ENCODE results near the gene MNT. TPM values are rescaled to one million over a fixed set of nuclear protein-coding genes. Genes with fewer than 3 reads are reported as not detected.
"Not testable (repeated sequence)": the region's sequence is repeated elsewhere in the genome, so short reads cannot be mapped to it uniquely, and the experiment has no call there.

Gene MNT
- polyA plus RNA-seq, 3 donors = 0.28 to 42.4 (median 1.3) TPM

DNA sequence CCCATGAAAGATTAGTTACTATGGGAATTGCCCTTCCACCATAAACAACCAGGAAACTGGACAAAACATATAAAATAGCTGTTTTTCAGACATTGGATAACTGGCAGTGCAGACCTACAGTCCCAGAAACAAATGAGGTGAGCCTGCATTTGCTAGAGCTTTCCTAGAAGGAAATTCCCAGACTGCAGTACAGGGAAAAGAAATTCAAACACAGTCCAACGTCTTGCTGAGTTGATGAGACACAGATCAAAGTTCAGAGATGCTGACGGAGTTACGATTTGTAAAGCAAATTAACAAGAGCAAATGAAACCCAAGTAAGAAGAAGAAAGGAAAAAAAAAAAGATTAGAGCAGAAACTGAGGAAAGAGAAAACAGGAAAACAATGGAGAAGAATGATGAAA, 41.3 kb upstream of the MNT start:
- H3K36me3 ChIP-seq (replicated peaks in 1 of 2; ENCODE audit: control insufficient read depth in 1 of 2, insufficient read depth in 2 of 2, low read length in 2 of 2) = peaks cover 6 to 8% of the 10 kb centered on the region in 2 donors
- peaks cover 30 to 47% of the 10 kb centered on the region in 2 donors for H3K4me1 ChIP-seq (ENCODE audit: control insufficient read depth in 1 of 2, insufficient read depth in 2 of 2, low read length in 2 of 2)
- Mint-ChIP-seq H3K27ac (peak overlapping the region in 2 of 7 donors; percentile 9 to 22), H3K36me3 (peaks cover 22 to 29% of the 10 kb centered on the region in 2 donors), H3K4me3 (no peak overlapping the region), H3K4me1 (peaks cover 36% of the 10 kb centered on the region), H3K27me3 (ENCODE audit: low read depth in 3 of 3) (no peaks in the 10 kb centered on the region), H3K9me3 (peaks cover 0 to 13% (median 3%) of the 10 kb centered on the region in 7 donors)
- no peaks in the 10 kb centered on the region for H3K27me3 ChIP-seq (ENCODE audit: control insufficient read depth in 2 of 2, insufficient read depth in 2 of 2, low read length in 2 of 2)
- TF ChIP-seq, protein P1, sequence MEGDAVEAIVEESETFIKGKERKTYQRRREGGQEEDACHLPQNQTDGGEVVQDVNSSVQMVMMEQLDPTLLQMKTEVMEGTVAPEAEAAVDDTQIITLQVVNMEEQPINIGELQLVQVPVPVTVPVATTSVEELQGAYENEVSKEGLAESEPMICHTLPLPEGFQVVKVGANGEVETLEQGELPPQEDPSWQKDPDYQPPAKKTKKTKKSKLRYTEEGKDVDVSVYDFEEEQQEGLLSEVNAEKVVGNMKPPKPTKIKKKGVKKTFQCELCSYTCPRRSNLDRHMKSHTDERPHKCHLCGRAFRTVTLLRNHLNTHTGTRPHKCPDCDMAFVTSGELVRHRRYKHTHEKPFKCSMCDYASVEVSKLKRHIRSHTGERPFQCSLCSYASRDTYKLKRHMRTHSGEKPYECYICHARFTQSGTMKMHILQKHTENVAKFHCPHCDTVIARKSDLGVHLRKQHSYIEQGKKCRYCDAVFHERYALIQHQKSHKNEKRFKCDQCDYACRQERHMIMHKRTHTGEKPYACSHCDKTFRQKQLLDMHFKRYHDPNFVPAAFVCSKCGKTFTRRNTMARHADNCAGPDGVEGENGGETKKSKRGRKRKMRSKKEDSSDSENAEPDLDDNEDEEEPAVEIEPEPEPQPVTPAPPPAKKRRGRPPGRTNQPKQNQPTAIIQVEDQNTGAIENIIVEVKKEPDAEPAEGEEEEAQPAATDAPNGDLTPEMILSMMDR (IDR thresholded peaks at IDR 0.05) = no peak
- no peak overlapping the region for H3K27ac ChIP-seq (ENCODE audit: low read depth in 1 of 2, low read length in 2 of 2)
- no peak overlapping the region for H3K4me2 ChIP-seq (replicated peaks; ENCODE audit: extremely low read depth, low read length, poor library complexity, severe bottlenecking)
- no peak for DNase-seq
- no peaks in the 10 kb centered on the region for H4K20me1 ChIP-seq (ENCODE audit: insufficient read depth, low read length)
- intact Hi-C loops (cut with micrococcal nuclease) = no loop called here
- peaks cover 2% of the 10 kb centered on the region for H3K79me2 ChIP-seq (ENCODE audit: insufficient read depth, low read length)
- H3K4me3 ChIP-seq (replicated peaks in 1 of 3; ENCODE audit: low read depth in 2 of 3, low read length in 3 of 3) = no peak overlapping the region
- H3K9ac ChIP-seq (ENCODE audit: insufficient read depth, low read length, poor library complexity, severe bottlenecking) = no peak overlapping the region
- 100% methylated on average over 3 of the region's 3 CpGs for WGBS (ENCODE audit: insufficient coverage)
- peaks cover 0 to 3% of the 10 kb centered on the region in 2 donors for H3K9me3 ChIP-seq (replicated peaks in 1 of 2; ENCODE audit: control insufficient read depth in 1 of 2, insufficient read depth in 1 of 2, low read length in 2 of 2)
- no peak overlapping the region for H2AFZ ChIP-seq (ENCODE audit: insufficient read depth, low read depth, low read length, poor library complexity, severe bottlenecking)

DNA sequence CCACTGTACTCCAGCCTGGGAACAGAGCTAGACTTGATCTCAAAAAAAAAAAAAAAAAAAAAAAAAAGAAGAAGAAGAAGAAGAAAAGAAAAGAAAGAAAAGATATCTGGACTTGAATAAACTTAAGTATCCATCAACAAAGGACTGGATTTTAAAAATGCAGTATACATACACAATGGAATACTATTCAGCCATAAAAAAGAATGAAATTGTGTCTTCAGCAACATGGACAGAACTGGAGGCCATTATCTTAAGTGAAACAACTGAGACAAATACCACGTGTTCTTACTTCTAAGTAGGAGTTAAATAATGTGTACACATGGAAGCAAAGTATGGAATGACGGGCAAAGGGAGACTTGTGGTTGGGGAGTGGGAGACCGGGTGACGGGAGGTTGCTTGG, 40.1 kb upstream of the MNT start:
- Histone ChIP-seq H2AFZ (ENCODE audit: insufficient read depth, low read depth, low read length, poor library complexity, severe bottlenecking) (no peak overlapping the region), H3K9me3 (replicated peaks in 1 of 2; ENCODE audit: control insufficient read depth in 1 of 2, insufficient read depth in 1 of 2, low read length in 2 of 2) (no peaks in the 10 kb centered on the region), H3K4me3 (replicated peaks in 1 of 3; ENCODE audit: low read depth in 2 of 3, low read length in 3 of 3) (no peak overlapping the region), H3K4me1 (ENCODE audit: control insufficient read depth in 1 of 2, insufficient read depth in 2 of 2, low read length in 2 of 2) (peaks cover 30 to 47% of the 10 kb centered on the region in 2 donors), H3K4me2 (replicated peaks; ENCODE audit: extremely low read depth, low read length, poor library complexity, severe bottlenecking) (no peak overlapping the region), H3K27ac (ENCODE audit: low read depth in 1 of 2, low read length in 2 of 2) (peak overlapping the region in 1 of 2 donors; percentile 96), H3K36me3 (replicated peaks in 1 of 2; ENCODE audit: control insufficient read depth in 1 of 2, insufficient read depth in 2 of 2, low read length in 2 of 2) (peaks cover 18 to 20% of the 10 kb centered on the region in 2 donors), H3K79me2 (ENCODE audit: insufficient read depth, low read length) (peaks cover 2% of the 10 kb centered on the region), H4K20me1 (ENCODE audit: insufficient read depth, low read length) (no peaks in the 10 kb centered on the region), H3K9ac (ENCODE audit: insufficient read depth, low read length, poor library complexity, severe bottlenecking) (no peak overlapping the region), H3K27me3 (ENCODE audit: control insufficient read depth in 2 of 2, insufficient read depth in 2 of 2, low read length in 2 of 2) (no peaks in the 10 kb centered on the region)
- Mint-ChIP-seq H3K36me3 (peaks cover 27 to 34% of the 10 kb centered on the region in 2 donors), H3K4me3 (no peak overlapping the region), H3K4me1 (peaks cover 36% of the 10 kb centered on the region), H3K27ac (peak overlapping the region in 6 of 7 donors; percentile 2 to 99 (median 97)), H3K9me3 (peaks cover 0 to 7% (median 0%) of the 10 kb centered on the region in 7 donors), H3K27me3 (ENCODE audit: low read depth in 3 of 3) (no peaks in the 10 kb centered on the region)
- intact Hi-C loops (cut with micrococcal nuclease) = no loop called here
- TF ChIP-seq, protein P1 (IDR thresholded peaks at IDR 0.05) = no peak
- no peak for DNase-seq
- 93% methylated on average over 2 of the region's 4 CpGs for WGBS (ENCODE audit: insufficient coverage)

DNA sequence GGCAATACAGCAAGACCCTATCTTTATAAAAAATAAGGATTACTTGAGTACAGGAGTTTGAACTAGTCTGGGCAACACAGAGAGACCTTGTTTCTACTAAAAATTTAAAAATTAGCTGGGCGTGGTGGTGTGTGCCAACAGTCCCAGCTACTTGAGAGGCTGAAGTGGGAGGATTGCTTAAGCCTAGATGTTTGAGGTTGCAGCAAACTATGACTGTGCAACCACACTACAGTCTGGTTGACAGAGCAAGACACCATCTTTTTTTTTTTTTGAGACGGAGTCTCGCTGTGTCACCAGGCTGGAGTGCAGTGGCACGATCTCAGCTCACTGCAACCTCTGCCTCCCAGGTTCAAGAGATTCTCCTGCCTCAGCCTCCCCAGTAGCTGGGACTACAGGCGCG, 39.1 kb upstream of the MNT start:
- H3K9me3 Mint-ChIP-seq; H3K27me3 ChIP-seq (ENCODE audit: control insufficient read depth in 2 of 2, insufficient read depth in 2 of 2, low read length in 2 of 2); H3K79me2 ChIP-seq (ENCODE audit: insufficient read depth, low read length); intact Hi-C loops (cut with micrococcal nuclease); H3K9me3 ChIP-seq (replicated peaks in 1 of 2; ENCODE audit: control insufficient read depth in 1 of 2, insufficient read depth in 1 of 2, low read length in 2 of 2); H2AFZ ChIP-seq (ENCODE audit: insufficient read depth, low read depth, low read length, poor library complexity, severe bottlenecking); H3K27me3 Mint-ChIP-seq (ENCODE audit: low read depth in 3 of 3); H3K4me2 ChIP-seq (replicated peaks; ENCODE audit: extremely low read depth, low read length, poor library complexity, severe bottlenecking); H4K20me1 ChIP-seq (ENCODE audit: insufficient read depth, low read length): not testable (repeated sequence)
- Histone ChIP-seq H3K27ac (ENCODE audit: low read depth in 1 of 2, low read length in 2 of 2) (peak overlapping the region; percentile 90 to 96), H3K9ac (ENCODE audit: insufficient read depth, low read length, poor library complexity, severe bottlenecking) (peak overlapping the region; percentile 69), H3K36me3 (replicated peaks in 1 of 2; ENCODE audit: control insufficient read depth in 1 of 2, insufficient read depth in 2 of 2, low read length in 2 of 2) (peaks cover 21 to 29% of the 10 kb centered on the region in 2 donors), H3K4me1 (ENCODE audit: control insufficient read depth in 1 of 2, insufficient read depth in 2 of 2, low read length in 2 of 2) (peaks cover 30 to 47% of the 10 kb centered on the region in 2 donors), H3K4me3 (replicated peaks in 1 of 3; ENCODE audit: low read depth in 2 of 3, low read length in 3 of 3) (peak overlapping the region in 1 of 3 experiments; percentile 42)
- 0% methylated on average over 2 of the region's 6 CpGs for WGBS (ENCODE audit: insufficient coverage)
- Mint-ChIP-seq H3K36me3 (peaks cover 30 to 37% of the 10 kb centered on the region in 2 donors), H3K27ac (peak overlapping the region; percentile 95 to 99 (median 97)), H3K4me3 (peak overlapping the region; percentile 34 to 67), H3K4me1 (peaks cover 36% of the 10 kb centered on the region)
- peak; percentile 90 to 95 (median 94) for DNase-seq

Data from CD14-positive monocyte (primary cell).